DOHH2 (cell line): Measurements from ENCODE around the gene HSPBP1.

Experiments
- H3F3A ChIP-seq: fragments of 200-600 bp; sonication (generic), shearing (Covaris generic); 2 replicates; pipeline ENCODE4 v1.6.0; 2016; ENCODE audit warnings: antibody characterized with exemption, mild to moderate bottlenecking; ENCODE audit not compliant: control insufficient read depth, insufficient read depth
- H3K27ac ChIP-seq: fragments of 200-600 bp; sonication (generic); 2 replicates; pipeline ENCODE4 v1.5.1; 2014; ENCODE audit warnings: low read depth, mild to moderate bottlenecking, low read length, moderate library complexity
- H3K27me3 ChIP-seq: fragments of 200-600 bp; sonication (generic); 2 replicates; pipeline ENCODE4 v1.6.1; 2014; ENCODE audit warnings: mild to moderate bottlenecking, low read length, mixed read lengths; ENCODE audit not compliant: control insufficient read depth
- H3K36me3 ChIP-seq: fragments of 200-600 bp; sonication (generic); 2 replicates; pipeline ENCODE4 v1.6.1; 2014; ENCODE audit warnings: mild to moderate bottlenecking, low read length, moderate library complexity, mixed read lengths; ENCODE audit not compliant: control insufficient read depth
- H3K4me1 ChIP-seq: fragments of 200-600 bp; sonication (generic); 2 replicates; pipeline ENCODE4 v1.6.1; 2014; ENCODE audit warnings: mild to moderate bottlenecking, low read length, mixed read lengths; ENCODE audit not compliant: control insufficient read depth
- H3K4me2 ChIP-seq: fragments of 200-600 bp; sonication (generic); 2 replicates; pipeline ENCODE4 v1.6.0; 2014; ENCODE audit warnings: mild to moderate bottlenecking, low read length, moderate library complexity
- H3K4me3 ChIP-seq: fragments of 200-600 bp; sonication (generic); 2 replicates; pipeline ENCODE4 v1.5.1; 2014; ENCODE audit warnings: mild to moderate bottlenecking, low read length, mixed read lengths
- H3K79me2 ChIP-seq: fragments of 200-600 bp; sonication (generic); 2 replicates; pipeline ENCODE4 v1.6.1; 2014; ENCODE audit warnings: mild to moderate bottlenecking, low read length, mixed read lengths; ENCODE audit not compliant: control insufficient read depth
- H3K9me2 ChIP-seq: fragments of 200-600 bp; sonication (generic); replicated peaks from 2 replicates; pipeline ENCODE4 v1.6.1; 2014; ENCODE audit warnings: mild to moderate bottlenecking, low read length, mixed read lengths; ENCODE audit not compliant: control insufficient read depth
- H3K9me3 ChIP-seq: fragments of 200-600 bp; sonication (generic); 2 replicates; pipeline ENCODE4 v1.6.1; 2014; ENCODE audit warnings: antibody characterized with exemption, low read length, mixed read lengths; ENCODE audit not compliant: control insufficient read depth, insufficient read depth
- H4K20me1 ChIP-seq: fragments of 200-600 bp; sonication (generic); 2 replicates; pipeline ENCODE4 v1.6.0; 2014; ENCODE audit warnings: low read depth, mild to moderate bottlenecking, antibody characterized with exemption, low read length, moderate library complexity; ENCODE audit not compliant: control insufficient read depth, insufficient read depth
- EZH2phosphoT487 ChIP-seq: fragments of 200-600 bp; sonication (generic); IDR thresholded peaks from 2 replicates; pipeline ENCODE4 v1.6.1; 2017; ENCODE audit warnings: borderline replicate concordance, mild to moderate bottlenecking, antibody characterized with exemption, low read length, moderate library complexity, mixed read lengths
- TF ChIP-seq, protein P1 (sequence below): fragments of 200-600 bp; sonication (generic); IDR thresholded peaks from one replicate; pipeline ENCODE4 v1.5.1; 2014; ENCODE audit warnings: antibody characterized with exemption, mild to moderate bottlenecking, low read depth, low read length; ENCODE audit not compliant: poor library complexity, severe bottlenecking

The HSPBP1 gene

DNA sequence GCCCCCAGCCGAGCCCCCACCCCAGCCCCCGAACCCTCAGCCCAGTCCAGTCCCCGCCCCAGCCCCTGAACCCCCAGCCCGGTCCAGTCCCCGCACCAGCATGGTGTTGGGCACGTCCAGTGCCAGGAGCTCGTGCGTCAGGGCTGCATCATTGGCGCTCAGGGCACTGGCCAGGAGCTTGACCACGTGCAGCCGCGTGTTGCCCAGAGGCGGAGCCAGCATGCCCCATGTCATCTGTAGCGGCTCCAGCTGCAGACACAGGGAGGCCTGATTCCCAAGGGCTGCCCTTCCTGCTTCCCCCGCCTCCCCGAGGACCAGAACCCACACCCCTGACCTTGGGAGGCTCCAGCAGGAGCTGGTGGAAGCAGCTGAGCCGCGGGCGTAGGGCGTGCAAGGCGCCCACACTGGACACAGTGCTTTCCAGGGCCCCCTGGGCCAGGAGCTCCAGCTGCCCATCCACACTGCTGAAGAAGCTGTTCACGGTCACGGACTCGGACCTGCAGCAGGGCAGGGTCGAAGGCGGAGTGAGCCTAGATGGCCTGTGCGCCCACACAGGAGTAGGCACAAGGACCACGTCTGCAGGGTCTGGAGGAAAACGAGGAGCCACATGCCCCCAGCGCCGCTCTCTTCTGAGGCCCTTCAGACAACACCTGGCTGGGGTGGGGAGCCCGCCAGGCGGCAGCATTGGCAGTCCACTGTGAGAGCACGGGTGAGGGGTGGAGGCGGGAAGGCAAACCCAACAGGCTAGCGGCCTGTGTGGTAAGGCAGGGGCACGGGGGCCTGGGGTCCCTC, 38.6 kb downstream of the HSPBP1 start:
- Histone ChIP-seq H3K79me2 (peaks cover 38% of the 10 kb centered on the region), H3K27me3 (no peaks in the 10 kb centered on the region), H3K4me1 (no peaks in the 10 kb centered on the region), H3K36me3 (peaks cover 95% of the 10 kb centered on the region), H3K4me2 (no peak overlapping the region), H3K27ac (no peak overlapping the region), H3F3A (no peaks in the 10 kb centered on the region), H4K20me1 (peaks cover 10% of the 10 kb centered on the region; the same call in 1 of the 2 replicates), H3K9me2 (no peaks in the 10 kb centered on the region), H3K9me3 (no peaks in the 10 kb centered on the region), H3K4me3 (no peak overlapping the region)
- no peak for TF ChIP-seq EZH2phosphoT487
- TF ChIP-seq, protein P1, sequence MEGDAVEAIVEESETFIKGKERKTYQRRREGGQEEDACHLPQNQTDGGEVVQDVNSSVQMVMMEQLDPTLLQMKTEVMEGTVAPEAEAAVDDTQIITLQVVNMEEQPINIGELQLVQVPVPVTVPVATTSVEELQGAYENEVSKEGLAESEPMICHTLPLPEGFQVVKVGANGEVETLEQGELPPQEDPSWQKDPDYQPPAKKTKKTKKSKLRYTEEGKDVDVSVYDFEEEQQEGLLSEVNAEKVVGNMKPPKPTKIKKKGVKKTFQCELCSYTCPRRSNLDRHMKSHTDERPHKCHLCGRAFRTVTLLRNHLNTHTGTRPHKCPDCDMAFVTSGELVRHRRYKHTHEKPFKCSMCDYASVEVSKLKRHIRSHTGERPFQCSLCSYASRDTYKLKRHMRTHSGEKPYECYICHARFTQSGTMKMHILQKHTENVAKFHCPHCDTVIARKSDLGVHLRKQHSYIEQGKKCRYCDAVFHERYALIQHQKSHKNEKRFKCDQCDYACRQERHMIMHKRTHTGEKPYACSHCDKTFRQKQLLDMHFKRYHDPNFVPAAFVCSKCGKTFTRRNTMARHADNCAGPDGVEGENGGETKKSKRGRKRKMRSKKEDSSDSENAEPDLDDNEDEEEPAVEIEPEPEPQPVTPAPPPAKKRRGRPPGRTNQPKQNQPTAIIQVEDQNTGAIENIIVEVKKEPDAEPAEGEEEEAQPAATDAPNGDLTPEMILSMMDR = no peak

DNA sequence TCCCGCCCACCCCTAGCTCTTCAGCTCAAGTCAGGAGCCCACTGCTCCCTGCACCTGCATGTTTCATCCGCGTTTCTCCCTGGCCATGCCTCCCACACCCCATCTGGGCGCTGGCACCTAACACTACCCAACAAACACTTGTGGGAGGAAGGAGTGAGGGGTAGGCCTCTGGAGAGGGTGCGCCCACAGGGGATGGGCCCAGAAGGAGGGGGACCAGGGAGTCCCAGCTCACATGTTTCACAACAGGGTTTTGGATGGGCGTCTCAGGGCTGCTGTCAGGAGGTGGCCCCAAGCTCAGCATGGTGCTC, 39.2 kb downstream of the HSPBP1 start:
- Histone ChIP-seq H3K27ac (no peak overlapping the region), H3K79me2 (peaks cover 32% of the 10 kb centered on the region), H3K27me3 (no peaks in the 10 kb centered on the region), H3K36me3 (peaks cover 95% of the 10 kb centered on the region), H3K4me1 (no peaks in the 10 kb centered on the region), H3F3A (no peaks in the 10 kb centered on the region), H3K9me2 (no peaks in the 10 kb centered on the region), H3K4me3 (no peak overlapping the region), H4K20me1 (peaks cover 10% of the 10 kb centered on the region; the same call in 1 of the 2 replicates), H3K9me3 (no peaks in the 10 kb centered on the region), H3K4me2 (no peak overlapping the region)
- TF ChIP-seq, protein P1 = no peak
- no peak for TF ChIP-seq EZH2phosphoT487

GRCh38 chr19:55239004-55239403, 40.9 kb downstream of the HSPBP1 start:
- Histone ChIP-seq H3F3A (no peaks in the 10 kb centered on the region), H3K4me1 (no peaks in the 10 kb centered on the region), H3K9me2 (no peaks in the 10 kb centered on the region), H3K27ac (no peak overlapping the region), H3K4me3 (no peak overlapping the region), H3K9me3 (no peaks in the 10 kb centered on the region), H3K27me3 (no peaks in the 10 kb centered on the region), H4K20me1 (peaks cover 10% of the 10 kb centered on the region; the same call in 1 of the 2 replicates), H3K79me2 (peaks cover 31% of the 10 kb centered on the region), H3K4me2 (no peak overlapping the region), H3K36me3 (peaks cover 92% of the 10 kb centered on the region)
- TF ChIP-seq EZH2phosphoT487 = no peak
- TF ChIP-seq, protein P1 = no peak
